ENCODE measurements around the gene LDLRAD1.
"Not testable (repeated sequence)": the region's sequence is repeated elsewhere in the genome, so short reads cannot be mapped to it uniquely, and the experiment has no call there.

Gene LDLRAD1

GRCh38 chr1:54017979-54018378 lies at the start of gene LDLRAD1:
TSS of gene LDLRAD1 (minus strand) at chr1:54018186. CDS start at chr1:54018112, 74 bp downstream.
- TF ChIP-seq ZNF274 (IDR thresholded peaks at IDR 0.05; ENCODE audit: low read depth, low read length) = no peak
- no peak within 1 kb of the TSS for H3K4me3 ChIP-seq (ENCODE audit: low read length)

- no peak overlapping the region for H3K4me3 ChIP-seq (ENCODE audit: low read length)
- no peak for TF ChIP-seq ZNF274 (IDR thresholded peaks at IDR 0.05; ENCODE audit: low read depth, low read length)
Measured at GRCh38 chr1:54064299-54064698, 46.3 kb upstream of the LDLRAD1 start.

DNA sequence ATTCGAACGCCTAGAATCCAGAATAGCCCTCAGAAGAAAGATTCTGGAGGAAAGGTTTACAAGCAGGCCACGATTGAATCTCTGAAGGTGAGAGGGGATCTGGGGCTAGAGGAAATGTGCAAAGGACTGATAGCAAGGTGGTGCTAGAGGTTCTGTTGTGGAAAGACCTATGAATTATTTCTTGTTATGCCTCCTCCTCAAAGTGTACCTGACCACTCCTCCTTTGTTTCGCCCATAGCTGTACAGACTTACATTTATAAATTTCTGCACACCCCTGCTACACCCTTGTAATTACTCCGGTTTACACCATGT lies 36.4 kb upstream of the LDLRAD1 start:
- H3K4me3 ChIP-seq (ENCODE audit: low read length) = peak overlapping the region; percentile 77
- no peak for TF ChIP-seq ZNF274 (IDR thresholded peaks at IDR 0.05; ENCODE audit: low read depth, low read length)

DNA sequence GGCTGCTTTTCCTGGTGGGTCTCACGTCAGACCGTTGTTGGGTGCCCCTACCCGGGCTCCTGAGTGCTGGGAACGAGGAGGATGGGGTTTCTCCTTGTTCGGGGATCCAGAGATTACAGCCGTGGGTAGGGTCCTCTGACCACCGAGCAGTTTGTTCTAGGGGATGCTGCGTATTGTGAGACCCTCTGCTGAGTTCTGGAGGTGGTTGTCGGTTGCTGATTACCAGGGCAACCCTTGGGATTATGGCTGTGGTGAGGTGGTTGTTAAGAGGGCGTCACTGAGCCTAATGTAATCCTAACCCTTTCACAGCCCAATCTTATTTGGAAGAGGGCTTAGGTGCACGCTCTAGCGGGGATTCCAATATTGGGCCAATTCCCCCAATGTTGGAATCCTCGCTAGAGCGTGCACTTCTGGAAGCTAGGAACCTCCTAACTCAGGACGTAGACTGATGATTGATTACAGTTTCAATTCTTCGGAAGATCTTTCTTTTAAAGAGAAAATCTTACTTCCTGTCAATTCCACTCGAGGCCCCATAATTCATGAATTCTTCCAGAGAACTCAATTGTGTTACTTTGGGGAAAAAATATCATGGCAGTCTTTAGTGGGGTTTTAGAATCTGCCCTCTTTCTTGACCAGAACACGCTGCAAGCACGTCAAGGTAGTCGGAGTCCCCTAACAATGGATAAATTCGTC lies 35.9 kb upstream of the LDLRAD1 start:
- peak overlapping the region; percentile 77 for H3K4me3 ChIP-seq (ENCODE audit: low read length)
- no peak for TF ChIP-seq ZNF274 (IDR thresholded peaks at IDR 0.05; ENCODE audit: low read depth, low read length)

DNA sequence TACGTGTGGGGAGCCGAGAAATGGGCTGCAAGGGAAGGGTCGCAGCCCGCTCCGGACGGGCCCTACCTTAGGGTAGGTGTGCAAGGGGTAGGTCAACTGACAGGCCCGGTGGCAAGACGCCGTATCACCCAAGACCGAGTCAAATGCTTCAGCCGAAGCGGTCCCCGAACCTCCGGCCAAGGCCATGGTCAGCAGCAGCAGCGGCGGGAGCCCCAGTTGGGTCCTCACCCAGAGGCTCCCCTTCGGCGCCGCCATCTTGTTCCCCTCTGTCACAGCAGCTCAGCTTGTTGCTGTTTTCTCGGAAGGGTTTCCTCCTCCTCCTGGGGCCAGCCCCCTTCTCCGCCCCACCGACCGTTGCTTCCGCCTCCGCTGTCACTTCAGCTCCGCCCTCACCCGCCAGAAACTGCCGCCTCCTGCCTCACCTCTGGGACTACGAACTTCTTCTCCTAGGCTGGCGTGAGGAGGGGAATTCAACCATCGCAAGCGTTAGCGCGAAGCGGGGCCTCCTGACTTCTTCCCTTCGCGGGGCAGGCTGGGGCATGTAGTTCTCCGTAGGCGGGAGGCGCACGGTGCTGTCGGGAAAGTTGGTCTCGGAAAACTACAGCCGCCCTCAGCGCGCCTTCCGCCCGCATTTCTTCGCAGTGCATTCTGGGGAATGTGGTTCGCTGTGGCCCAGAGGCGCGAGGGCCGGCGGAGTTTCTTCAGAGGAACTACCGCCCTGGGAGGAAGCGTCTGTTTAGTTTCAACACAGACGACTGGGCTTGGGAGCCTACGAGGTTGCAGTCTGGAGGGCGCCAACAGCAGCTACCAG lies 35.2 kb upstream of the LDLRAD1 start, which contains the start of the genes TCEANC2 and TMEM59:
Gene TCEANC2, plus strand, starts transcription at position 675 of the 811 bp plus-strand sequence. CDS start 815 bp downstream, outside the sequence.
Gene TMEM59, minus strand, starts transcription at position 271 of the 811 bp plus-strand sequence. Its CDS starts 16 bp downstream, at position 255.
- H3K4me3 ChIP-seq (ENCODE audit: low read length) = peak within 1 kb of the TSS; percentile 78
- TF ChIP-seq ZNF274 (IDR thresholded peaks at IDR 0.05; ENCODE audit: low read depth, low read length) = no peak

GRCh38 chr1:54052431-54052933 lies 34.5 kb upstream of the LDLRAD1 start:
- H3K4me3 ChIP-seq (ENCODE audit: low read length) = peak overlapping the region; percentile 78
- TF ChIP-seq ZNF274 (IDR thresholded peaks at IDR 0.05; ENCODE audit: low read depth, low read length) = no peak

GRCh38 chr1:54051933-54052430 lies 34.0 kb upstream of the LDLRAD1 start:
- no peak for TF ChIP-seq ZNF274 (IDR thresholded peaks at IDR 0.05; ENCODE audit: low read depth, low read length)
- H3K4me3 ChIP-seq (ENCODE audit: low read length) = peak overlapping the region; percentile 78

- H3K4me3 ChIP-seq (ENCODE audit: low read length) = not testable (repeated sequence)
Measured at GRCh38 chr1:54050435-54050834, 32.4 kb upstream of the LDLRAD1 start.

DNA sequence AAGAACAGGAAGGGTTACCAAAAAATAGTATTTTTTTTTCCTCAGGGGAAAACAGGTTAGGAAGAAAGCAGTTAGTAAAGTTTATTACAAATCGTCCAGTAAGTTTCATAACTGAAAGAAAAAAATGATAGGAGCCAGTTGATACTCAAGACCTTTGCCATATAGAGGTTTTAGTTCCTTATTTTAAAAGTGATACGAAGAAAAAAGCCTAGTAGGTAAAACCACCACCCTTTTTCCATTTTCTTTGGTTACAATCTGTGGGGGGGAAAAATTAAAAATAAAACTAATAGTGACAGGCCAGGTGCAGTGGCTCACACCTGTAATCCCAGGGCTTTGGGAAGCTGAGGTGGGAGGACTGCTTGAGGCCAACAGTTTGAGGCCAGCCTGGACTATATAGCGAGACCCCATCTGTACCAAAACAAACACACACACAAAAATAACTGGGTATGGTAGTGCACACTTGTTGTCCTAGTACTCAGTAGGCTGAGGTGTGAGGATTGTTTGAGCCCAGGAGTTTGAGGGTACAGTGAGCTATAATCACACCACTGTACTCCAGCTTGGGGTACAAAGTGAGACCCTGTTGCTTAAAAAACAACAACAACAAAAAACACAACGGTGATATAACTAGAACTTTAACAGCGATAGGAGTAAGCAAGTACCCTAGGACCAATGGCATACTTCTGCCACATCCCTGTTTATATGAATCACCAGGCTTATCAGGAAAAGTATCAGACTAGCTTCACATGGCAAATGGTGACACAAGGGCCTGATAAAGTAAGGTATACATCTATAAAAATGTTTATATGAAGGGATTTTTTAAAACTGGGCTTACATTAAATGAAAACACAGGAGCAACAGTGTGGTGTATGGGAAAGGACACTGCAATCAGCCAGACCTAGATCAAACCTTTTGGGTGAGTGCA lies 29.7 kb upstream of the LDLRAD1 start:
- peak overlapping the region; percentile 21; the same call in 1 of the 2 replicates for H3K4me3 ChIP-seq (ENCODE audit: low read length)
- no peak for TF ChIP-seq ZNF274 (IDR thresholded peaks at IDR 0.05; ENCODE audit: low read depth, low read length)

GRCh38 chr1:54046671-54047383 lies 28.8 kb upstream of the LDLRAD1 start:
- H3K4me3 ChIP-seq (ENCODE audit: low read length) = no peak overlapping the region
- TF ChIP-seq ZNF274 (IDR thresholded peaks at IDR 0.05; ENCODE audit: low read depth, low read length) = no peak

- no peak overlapping the region for H3K4me3 ChIP-seq (ENCODE audit: low read length)
- no peak for TF ChIP-seq ZNF274 (IDR thresholded peaks at IDR 0.05; ENCODE audit: low read depth, low read length)
Measured at GRCh38 chr1:54045496-54045895, 27.5 kb upstream of the LDLRAD1 start.

GRCh38 chr1:54041806-54042205 lies 23.8 kb upstream of the LDLRAD1 start:
- TF ChIP-seq ZNF274 (IDR thresholded peaks at IDR 0.05; ENCODE audit: low read depth, low read length) = no peak
- no peak overlapping the region for H3K4me3 ChIP-seq (ENCODE audit: low read length)

DNA sequence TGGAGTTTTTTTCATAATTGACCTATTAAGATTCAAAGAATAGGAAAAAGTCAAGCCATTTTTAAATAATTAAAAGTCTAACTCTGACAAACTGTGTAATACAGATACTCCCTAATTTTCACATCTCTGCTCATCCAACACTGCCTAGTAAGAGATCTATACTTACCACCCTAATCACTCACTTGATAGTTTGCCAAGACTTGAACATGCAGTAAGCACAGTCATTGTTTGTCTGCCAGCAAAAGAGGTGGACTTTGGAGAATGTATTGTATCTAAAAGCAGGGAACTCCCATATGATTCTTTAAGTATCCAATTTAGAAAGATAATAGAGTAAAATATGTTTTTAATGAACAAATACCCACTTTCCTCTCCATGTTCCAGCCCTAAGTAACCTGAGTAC lies 19.5 kb upstream of the LDLRAD1 start:
- no peak overlapping the region for H3K4me3 ChIP-seq (ENCODE audit: low read length)
- TF ChIP-seq ZNF274 (IDR thresholded peaks at IDR 0.05; ENCODE audit: low read depth, low read length) = no peak

All from GM08714 (cell line).